Activated naive CD4-positive, alpha-beta T cell treated with Interleukin-2 at 50 U/mL for 16 hours (primary cell): Measurements from ENCODE around the gene HYAL1.

Source experiments
- DNase-seq: peaks from one replicate; pipeline ENCODE4 v3.0.0-alpha.2; 2020

Gene HYAL1

DNA sequence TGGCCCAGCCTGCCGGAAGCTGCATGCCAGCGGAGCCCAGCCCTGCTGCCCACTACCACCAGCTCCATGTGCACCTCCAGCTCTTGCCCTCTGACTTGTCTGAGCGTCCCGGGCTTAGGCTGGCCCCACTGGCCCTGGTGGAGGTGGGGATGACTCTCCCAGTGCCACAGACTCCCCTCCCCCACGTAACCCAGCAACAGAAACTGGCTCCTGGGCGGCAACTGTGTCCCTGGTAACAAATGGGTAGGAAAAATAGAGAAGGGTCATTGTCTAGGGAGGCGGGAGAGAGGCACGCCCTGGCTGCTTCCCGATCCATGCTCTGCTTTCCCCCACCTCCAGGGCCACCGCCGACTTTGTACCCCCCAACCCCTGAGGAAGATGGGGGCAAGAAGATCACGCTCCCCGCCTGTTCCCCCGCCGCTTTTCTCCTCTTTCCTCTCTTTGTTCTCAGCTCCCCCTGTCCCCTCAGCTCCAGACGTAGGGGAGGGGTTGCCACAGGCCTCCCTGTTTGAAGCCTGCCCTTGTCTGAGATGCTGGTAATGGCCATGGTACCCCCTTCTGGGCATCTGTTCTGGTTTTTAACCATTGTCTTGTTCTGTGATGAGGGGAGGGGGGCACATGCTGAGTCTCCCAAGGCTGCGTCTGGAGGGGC is 45.2 kb downstream of the HYAL1 start:
- no peak for DNase-seq

DNA sequence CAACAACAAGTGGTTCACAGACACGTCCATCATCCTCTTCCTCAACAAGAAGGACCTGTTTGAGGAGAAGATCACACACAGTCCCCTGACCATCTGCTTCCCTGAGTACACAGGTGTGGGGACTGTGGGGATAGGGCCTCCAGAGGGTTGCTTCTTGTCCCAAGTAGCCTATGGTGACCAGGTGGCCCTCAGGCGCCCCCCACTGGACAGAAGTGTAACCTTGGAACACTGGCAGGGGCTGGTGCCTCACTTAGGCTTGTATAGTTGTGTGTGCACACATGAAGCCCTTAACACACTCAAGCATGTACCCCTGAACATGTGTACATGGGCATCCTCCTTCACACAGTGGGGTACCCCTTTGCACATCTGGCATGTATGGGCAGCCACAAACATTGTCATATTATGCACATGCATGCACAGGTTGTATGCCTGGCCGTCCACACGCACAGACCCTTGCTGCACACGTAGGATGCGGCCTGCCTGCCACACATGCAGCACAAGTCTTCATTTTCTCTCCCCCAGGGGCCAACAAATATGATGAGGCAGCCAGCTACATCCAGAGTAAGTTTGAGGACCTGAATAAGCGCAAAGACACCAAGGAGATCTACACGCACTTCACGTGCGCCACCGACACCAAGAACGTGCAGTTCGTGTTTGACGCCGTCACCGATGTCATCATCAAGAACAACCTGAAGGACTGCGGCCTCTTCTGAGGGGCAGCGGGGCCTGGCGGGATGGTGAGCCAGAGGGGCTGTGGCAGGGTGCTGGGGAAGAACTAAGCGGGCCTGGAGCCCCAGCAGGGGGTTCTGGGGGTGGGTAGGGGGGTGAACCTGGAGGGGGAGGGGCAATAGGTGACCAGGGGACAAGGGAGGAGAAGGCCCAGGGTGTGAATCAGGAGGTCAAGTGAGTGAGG is 46.1 kb downstream of the HYAL1 start:
- peak; percentile 47 for DNase-seq

DNA sequence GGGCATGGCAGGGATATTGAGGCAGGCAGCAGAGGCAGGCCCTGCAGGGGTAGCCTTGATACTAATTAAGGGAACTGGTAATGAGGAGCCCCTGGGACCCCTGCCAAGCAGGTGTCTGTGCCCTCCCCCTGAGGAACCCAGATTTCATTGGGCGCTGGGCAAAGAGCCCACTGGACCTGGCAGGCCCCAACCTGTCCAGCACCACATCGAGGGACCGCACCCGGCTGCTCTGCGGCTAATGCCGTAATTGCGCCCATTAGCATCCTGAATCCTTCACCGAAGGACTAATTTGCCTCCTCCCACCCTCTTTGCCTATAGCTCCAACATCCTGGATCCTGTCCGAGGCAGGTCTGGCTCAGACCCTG is 48.1 kb downstream of the HYAL1 start:
- no peak for DNase-seq

DNA sequence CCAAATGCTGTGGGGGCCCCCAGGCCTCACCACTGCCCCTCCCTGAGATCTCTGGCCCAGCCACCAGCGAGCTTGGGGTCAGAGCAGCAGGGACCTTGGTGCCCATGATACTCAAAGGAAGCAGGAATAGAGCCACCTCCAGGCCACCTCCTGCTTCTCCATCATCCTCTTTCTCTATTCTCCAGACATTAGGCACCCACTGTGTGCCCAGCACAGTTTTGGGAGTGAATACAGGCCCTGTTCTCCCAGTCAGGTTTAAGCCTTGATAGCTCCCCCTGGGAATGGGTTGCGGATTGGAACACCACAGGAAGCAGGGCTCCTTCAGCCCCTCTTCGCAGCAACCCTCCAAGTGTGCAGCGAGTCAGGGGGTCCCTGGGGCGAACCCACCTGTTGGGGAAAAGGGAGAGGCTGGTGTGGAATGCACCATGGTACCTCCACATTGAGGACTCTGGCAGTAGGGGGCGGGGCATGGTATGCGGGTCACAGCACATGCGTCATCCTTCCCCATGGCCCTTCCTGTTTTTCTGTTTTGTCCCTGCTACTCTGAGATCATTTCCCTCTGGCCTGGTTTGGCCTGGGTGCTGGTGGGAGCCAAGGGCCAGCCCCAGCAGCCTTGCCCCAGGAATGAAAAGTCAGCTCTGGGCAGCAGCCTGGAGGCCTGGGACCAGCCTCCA is 48.7 kb downstream of the HYAL1 start:
- DNase-seq, result no peak

DNA sequence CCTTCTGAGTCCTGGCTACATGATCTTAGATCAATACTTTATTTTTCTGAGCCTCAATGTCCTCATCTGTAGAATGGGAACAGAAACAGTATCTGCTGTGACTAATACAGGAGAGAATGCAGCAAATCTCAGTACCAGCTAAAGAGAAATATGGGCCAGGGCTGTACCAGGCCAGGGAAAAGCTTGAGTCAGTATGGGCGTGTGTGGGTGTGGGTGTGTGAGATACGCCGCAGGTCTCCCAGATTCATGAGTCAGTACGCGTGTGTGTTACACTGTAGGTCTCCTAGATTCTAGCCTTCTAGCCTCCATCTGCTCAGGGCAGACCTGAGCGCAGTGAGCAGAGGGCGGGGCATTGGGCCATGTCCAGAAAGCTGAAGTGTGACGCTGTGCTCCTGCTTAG is 52.2 kb downstream of the HYAL1 start:
- peak; percentile 80 for DNase-seq

DNA sequence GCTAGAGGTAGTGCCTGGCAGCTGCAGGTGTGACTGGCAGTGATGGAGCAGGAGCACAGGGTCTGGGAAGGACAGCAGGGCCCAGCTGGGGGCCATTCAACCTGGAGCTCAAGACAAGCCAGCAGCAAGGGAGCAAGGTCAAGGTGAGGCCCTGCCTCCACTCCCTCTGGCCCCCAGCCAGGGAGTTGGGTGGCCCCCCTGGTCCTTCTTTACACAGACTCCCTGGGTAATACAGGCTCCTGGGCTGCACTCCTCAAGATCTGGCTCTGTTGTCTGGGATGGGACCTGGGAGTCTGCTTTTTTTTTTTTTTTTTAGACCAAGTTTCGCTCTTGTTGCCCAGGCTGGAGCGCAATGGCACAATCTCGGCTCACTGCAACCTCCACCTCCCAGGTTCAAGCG is 52.9 kb downstream of the HYAL1 start:
- DNase-seq, result no peak
